NCI-H1105 treated with DMSO at 0.1 percent for 48 hours (cell line): Measurements from ENCODE around the gene UST.

Source experiments
- DNase-seq: peaks from one replicate; lab custom pipeline; 2025; lab: John Stamatoyannopoulos, UW

The UST gene

DNA sequence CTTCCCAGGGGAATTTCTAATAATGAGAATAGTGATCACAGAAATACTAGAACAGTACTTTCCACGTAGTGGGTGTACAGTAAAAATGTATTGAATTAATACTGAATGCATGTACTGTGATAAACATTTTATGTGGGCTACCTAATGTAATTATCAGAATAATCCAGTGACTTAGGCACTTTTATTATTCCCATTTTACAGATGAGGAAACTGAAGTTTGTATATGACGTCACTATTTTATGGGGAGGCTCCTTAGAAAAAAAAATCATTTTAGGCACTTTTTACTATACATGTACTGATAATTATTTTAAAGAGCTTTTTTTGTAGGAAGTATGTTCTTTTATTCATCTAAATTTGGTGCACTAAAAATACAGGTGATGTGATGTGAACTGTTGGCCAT is 295.1 kb downstream of the UST start:
- DNase-seq = no peak

DNA sequence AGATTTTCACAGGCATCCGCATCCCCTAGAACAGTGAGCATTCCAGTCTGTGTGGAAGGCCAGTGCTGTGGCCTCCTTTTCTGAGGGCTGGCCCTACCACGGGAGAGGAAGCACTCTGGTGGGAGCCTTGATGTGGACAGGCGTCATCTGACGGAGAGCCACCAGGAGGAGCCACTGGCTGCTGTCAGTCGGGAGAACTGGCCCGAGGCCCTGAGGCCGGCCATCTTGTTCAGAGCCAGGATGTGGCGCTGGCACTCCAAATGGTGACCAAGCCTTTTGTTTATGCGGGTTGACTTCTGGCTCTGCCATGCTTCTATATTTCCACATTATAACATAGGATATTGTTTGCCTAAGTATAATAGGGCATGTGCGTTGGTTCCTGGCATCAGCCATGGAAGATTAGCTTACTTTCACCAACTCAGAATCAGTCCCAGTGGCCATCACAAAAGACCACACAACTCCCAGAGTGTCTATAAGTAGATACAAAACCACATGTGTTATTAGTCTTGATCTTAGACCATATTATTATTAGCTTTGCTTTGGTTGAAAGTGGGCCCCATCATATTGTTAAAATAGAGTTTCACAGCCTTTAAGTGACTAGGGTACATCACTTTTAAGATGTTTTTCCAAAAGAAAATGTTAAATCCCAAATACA is 296.8 kb downstream of the UST start:
- no peak for DNase-seq

DNA sequence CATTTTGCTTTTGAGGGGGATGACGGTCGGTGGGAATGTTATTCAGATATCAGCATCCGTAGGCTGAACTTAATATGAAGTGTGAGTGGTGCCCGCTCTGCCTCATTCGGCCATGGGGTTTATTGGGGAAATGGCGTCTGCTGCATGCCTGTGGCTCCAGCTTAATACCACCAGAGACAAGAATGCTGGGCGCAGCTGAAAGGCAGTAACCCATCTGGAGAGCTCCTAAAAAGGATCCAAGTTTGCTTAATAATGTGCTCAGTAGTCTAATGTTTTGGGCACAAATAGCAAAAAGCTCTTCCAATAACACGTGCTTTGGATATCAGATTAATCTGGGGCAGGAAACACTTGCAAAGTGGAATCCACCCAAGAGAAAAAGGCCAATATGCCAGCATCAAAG is 297.7 kb downstream of the UST start:
- DNase-seq = no peak

DNA sequence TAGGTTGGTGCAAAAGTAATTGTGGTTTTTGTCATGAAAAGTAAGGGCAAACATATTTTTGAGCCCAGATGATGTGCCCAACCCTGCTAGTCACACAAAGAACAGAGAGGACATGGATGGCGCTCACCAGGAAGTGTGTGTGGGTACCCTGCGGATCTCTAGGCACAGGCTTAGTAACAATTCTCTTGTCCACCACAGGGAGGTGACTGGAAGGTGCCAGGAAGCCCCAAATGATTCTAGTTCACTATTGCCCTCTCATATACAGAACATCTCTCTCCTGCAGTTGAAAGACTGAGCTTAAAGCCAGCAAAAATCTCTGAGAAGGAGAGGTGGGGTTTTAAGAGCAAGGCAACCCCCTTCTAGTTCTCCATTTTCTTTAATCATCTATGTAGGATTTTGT is 298.6 kb downstream of the UST start:
- DNase-seq = no peak

DNA sequence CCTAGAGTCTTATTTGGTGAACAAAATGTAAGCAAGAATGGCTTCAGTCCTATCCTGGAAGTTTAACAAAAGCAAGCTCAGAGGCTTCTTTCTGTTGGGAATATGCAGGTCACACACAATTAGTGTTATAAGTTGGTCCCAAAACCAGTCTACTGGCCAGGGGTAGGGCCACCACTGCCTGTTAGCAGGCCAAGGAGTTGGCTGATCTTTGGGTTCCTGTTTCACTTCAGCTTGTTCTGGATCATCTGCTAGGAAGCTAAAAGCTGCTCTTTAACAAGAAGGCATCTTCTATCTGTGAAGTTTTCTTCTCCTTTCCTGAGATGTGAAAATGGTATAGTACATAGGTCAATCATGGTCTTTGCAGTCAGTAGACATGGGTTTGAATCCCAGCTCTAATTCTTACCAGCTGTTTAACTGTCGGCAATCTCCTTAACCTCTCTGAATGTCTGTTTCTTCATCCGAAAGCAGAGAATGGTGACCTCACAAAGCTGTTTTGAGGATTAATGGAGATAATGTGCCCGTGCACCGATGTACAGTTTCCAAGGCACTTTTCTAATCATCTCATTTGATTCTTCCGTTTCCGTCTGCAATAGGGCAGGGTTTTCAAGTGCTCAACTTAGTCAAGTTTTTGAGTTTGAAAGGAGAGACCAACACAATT is 299.5 kb downstream of the UST start:
- DNase-seq = no peak

DNA sequence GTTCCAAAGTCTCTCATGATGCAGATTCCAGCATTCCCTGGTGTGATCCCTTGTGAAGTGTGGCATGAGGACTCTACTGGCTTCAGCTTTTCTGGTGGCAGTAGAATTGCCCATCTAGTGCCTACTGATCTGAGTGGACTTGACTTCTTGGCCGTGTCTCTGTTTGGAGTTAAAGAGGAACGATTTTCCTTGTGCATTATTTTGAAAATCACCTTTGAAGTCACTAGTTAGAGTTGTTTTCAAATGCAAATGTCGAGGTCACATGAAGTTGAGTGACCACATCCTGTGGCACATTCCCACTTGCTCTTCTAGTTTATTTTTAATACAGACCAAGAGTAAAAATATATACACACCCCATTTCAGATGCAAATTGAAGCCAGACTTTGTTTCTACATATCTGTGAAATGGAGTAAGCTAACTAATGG is 300.0 kb downstream of the UST start:
- DNase-seq = no peak

DNA sequence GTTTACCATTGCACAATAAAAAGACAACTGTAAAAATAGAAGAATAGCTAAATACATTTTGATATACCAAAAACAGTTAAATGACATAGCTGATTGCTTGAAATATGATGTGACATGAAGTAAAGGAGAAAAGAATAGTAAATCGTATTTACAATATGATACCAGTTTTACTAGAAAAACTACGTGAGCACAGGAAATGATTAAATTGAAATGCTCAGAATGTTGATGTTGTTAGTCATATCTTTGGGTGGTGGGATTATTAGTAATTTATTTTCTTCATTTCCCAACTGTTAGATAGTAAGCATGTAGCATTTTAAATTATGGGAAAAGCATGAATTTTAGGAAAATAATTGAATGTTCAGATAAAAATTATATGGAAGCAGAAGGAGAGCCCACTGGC is 302.4 kb downstream of the UST start:
- no peak for DNase-seq

DNA sequence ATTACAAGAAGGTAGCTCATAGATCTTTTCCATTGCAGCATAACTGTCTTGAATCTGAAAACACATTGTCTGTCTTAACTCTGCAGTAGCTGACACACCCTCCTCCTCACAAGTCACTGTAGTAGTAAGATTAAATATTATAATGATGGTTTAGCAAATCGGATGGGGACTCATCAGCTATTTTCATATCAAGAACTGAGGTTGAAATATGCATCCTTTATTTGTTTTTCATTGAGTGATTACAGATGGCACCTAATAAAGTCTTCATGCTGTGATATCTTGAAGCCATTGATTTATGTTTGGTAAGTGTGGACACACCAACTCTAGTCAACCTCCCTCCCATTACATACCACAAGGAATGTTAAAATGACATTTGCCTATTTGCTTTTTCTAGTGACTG is 303.3 kb downstream of the UST start:
- DNase-seq = no peak

DNA sequence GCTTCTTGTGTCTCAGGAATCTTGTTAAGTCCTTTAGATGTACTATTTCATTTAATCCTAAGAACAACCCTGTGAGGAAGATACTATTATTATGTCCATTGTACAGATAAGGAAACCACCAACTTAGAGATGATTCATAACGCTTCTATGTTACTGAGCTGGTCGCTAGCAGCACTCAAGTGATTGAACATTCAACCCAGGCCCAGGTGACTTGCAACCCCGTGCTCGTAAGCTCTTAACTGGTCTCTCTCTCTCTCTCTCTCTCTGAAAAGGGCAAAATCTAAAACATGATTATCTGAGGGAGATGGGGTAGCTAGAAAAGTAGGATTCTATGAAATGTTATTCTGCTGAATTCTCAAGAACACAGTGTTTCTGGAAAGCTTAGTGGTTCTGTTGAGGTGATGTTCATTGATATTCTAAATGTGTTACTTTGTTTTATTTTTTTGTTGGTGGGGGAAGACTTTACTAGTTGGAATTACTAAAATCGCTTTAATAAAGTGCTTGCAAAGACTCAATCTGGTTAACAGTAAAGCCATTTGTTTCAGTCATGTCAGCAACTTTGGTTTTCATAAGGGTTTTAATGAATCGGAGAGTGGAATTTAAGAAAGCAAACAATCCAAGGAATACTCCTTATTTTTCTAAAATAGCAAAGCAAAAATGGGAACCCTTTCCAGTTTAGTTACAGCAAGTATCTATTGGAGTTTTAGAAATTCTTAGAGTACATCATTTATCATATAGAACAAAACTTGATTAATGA is 305.7 kb downstream of the UST start:
- DNase-seq = no peak

DNA sequence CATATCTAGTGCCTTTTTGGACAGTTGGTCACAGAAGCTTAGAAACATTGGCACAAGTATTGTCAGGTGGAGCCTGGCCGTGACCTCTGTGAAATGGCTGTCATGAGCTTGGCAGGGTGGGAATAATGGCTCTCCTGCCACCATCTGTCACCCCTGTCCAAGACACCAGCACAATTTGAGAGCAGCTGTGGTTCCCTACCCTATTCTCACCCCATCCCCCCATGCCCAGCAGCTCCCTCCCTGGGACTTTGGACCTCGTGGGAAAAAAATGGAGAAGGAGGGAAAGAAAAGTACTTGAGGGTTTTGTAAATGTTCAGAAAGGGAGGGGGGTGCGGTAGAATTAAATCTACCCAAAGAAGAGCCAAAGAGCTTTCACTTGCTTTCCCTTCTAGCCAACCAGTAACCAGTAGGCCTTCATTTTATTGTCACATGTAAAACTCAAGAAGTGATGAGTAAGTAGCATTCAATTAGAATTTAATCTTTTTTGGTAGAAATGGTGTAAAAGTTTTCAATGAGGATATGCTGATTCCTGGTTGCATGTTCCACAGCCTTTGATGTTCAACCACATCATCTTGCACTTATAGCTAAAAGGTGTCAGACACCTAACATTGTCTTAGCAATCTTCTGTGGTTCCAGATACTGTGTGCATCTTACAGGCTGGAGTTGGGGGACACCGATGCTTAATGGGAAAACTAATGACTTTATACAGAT is 307.2 kb downstream of the UST start:
- DNase-seq = no peak

DNA sequence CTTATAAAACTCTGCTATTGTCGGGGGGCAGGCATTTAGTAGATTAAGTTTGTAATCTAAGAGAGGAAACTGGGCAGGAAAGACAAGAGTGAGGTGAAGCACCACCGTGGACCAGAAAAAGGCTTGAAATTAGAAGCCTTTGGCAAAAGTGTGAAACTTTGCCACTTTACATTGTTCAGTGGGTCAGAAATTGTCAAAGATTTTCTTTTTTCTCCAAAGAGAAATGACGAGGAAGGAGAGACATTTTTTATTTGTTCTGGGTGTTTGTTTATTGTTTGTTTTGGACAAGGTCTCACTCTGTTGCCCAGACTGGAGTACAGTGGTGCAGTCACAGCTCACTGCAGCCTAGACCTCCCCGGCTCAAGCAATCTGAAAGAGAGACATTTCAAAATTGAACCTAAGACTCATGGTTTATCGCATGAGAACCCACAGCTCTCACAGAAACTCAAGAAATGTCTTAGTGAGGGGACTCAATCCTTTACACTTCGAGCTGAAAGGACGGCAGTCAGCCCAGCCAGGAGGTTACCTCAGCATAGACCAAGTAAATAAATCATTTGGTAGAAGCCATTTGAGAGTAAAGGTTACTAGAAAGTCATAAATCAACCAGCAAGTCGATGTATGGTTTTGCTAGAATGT is 307.8 kb downstream of the UST start:
- no peak for DNase-seq

DNA sequence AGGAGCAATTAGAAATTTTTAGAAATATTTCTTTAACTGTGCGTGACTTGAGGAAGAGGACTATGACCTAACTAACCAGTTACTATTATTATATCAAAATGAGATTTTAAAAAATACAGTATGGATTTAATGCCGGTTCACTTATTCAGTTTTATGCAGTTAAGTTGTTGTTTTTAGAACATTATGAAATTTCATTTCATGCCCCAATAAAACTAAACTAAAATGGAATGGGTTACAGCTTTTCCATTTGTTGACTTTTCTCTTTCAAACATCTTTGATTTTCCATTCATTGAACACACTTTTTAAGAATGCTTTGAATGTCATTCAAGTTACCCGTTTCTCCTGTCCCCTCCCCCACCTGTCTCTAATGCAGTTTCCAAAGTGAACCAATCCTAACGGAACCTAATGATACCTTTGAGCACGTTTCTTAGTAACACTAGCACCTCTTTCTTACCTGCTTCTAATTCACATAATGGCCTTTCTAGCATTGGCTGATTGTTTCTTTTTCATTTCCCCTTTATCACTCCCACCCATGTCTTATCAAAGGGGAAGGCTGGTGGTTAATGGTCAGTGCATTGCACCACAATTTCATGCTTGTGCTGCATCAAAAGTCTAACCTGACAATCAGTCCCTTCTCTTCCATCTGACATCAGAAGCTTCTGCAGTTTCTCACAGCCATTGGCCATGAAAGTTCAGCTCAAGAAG is 308.5 kb downstream of the UST start:
- no peak for DNase-seq

DNA sequence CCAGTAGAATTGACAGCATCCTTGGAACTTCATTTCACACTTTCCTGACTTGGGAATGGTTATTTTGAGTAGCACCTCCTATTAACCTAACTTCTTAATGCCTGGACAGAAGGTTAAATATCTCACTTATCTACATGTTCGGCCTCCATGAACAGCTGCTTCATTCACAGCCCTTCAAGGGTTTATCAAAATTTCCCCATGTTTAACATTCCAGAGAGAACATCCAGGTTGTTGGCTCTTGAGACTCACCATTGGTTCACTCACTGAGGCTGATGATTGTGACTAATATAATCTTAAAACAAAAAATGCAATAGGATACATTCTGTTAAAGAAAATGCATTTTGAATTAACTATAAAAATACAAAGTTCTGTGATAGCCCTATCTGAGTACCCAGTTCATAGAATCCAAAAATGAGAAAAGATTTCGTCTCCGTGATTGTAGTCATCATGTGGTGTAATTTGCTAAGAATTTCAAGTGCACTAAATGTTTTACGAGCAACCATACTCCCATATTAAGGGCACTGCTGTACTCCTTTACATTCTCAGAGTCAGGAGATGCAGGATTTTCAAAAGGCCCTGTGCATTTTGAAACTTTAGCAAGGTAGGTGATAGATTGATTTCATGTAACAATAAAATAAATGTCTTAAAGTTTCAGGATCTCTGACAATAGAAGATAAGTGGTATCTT is 310.1 kb downstream of the UST start:
- DNase-seq = no peak

DNA sequence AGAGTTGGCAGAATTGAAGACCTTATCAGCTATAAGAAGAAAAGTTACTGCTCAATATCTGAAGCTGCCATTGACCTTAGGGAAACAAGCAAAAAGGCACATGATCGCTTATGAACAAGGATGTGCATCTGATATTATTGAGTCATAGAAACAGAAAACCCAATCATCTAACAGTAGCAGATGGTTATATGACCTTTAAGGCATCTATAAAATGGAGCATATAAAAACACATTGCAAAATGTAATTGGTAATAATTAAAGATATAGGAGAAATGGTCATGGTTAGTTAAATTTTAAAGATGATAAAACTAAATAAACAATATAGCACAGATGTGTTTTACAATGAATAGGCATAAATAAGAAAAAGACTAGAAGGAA is 310.6 kb downstream of the UST start:
- DNase-seq = no peak

DNA sequence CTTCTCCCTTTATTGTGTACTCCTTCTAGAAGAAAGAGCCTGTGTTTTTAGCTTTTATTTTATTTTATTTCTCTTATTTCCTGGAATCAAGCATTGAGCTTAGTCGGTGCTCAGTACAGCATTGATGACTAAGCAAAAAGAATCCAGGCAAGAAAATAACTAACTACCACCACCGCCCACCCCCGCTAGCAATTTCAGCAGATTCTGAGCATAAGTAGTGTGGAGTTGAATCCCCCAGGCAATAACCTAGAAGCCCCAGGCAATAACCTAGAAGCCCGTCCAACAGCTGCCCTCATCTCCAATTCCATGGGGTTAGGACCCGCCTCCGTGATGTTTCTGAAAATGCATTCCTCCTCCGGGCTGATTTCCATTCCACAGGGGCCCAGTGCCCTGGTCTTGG is 312.7 kb downstream of the UST start:
- no peak for DNase-seq

DNA sequence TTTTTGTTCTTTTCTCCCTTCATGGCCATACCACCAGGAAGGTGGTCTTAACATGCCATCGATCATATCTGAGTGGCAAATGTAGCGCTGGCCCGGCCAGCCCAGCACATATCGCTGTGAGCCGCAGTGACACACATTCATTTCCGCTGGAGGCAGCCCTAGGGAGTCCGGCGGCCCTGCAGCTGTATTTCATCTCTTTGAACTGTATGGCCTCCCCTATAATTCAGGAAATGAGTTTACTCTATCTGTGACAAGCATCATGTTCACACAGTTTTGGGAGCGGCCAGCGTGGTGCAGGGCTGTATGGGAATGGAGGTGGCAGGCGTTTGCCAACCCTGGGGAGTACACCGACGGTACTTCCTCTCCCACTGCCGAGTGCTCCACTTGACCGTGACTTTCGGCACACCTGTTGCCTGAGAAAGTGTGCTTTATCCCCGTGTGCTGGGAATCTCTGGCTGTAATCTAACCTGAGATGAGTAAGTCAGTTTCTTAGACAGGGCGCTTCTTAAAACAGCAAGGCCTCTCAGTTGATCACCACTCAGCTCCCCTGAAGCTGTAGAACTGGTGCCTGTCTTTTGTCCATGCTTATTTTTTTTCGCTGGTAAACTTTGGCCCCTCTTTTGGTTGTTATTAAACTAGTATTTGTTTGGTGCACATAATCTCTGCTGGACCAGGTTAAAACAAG is 313.6 kb downstream of the UST start:
- peak; percentile 55 for DNase-seq

DNA sequence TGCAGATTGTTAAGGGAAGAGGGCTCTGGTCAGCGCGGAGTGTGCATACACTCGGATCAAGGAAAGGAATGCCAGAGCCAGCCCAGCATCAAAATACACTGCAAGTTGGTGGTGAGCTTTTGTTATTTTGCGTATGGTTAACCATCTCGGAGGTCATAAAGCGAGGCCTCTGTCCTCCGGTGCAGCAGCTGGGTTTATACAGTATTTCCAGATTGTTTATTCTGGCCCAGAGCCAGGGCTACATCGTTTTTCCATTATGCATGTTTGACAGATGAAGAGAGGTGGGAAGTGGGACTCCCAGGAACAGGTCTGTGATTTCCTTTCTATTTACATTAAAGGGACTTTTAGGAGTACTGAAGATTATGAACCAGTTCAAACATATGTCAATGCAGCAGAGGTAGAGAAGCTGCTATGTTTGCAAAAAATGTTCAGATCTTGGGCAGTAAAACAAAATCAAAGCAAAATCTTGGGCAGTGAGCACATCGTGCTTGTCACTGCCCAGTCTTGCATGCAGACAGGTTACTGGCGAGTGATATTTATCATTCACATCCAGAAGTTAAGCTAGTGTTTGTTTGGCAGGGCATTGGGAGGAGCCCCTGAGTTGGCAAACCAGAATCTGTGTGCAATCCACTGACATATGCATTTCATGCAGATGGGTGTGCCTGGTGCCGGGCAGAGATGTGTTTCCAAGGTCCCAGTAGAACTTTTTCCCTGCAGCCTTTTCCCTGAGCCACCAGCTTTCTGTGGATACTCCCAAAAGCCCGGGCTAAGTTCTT is 314.3 kb downstream of the UST start:
- DNase-seq = peak; percentile 97

DNA sequence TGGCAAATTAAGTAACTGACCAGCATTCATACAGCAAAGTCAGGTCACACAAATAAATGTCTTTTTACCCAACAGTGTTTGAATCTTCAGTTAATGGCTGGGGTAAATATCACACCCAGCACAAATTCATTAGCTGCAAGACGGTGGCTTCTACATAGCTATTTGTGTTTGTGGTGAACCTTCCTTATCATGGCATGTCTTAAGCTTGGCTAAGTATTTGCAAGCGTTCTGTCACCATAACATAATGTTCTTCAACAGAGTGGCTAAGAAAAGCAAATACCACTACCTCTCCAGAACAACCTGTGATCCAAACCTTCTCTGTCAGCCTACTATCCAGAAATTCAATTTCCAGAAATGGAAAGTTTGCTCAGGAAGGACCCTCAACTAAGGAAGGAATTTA is 315.1 kb downstream of the UST start:
- DNase-seq = no peak

DNA sequence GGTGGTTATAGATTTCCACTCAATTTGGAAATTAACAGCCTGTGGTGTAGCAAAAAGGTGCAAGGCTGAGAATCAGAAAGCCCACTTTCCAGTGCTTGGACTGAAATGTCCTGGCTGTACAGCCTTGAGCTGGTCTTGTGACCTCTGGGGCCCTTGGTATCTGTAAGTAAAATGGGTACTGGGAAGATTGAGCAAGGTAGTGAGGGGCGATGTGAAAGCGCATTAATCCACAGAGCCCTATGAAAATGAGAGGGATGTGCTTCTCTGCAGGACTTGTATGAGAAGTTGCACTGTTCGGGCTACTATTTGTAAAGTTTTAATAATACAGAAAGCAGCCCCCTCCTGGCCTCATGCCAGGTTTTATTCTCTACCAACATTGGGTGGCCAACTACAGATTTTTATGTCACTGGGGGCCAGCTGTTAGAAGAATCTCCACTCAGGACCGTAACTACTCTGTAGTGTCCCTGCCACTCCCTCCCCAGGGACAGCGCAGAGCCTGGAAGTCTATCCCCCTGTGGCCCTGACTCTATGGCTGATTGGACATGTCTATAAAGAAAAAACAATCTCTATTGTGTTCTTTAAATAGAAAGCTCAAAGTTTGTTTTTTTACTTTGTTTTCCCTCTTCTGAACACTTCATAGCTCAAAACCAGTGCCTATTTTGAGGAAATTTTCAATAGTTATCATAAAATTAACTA is 316.0 kb downstream of the UST start:
- DNase-seq = no peak
